GM19438 (cell line): ENCODE data around the gene LANCL2.
"Not testable (repeated sequence)": the region's sequence is repeated elsewhere in the genome, so short reads cannot be mapped to it uniquely, and the experiment has no call there.

ENCODE experiments used
- ATAC-seq: cut with Tn5 transposase; IDR thresholded peaks from one replicate; pipeline ENCODE4 v1.9.1; 2021; ENCODE audit warnings: low read depth; ENCODE audit not compliant: unreplicated experiment

LANCL2 gene

DNA sequence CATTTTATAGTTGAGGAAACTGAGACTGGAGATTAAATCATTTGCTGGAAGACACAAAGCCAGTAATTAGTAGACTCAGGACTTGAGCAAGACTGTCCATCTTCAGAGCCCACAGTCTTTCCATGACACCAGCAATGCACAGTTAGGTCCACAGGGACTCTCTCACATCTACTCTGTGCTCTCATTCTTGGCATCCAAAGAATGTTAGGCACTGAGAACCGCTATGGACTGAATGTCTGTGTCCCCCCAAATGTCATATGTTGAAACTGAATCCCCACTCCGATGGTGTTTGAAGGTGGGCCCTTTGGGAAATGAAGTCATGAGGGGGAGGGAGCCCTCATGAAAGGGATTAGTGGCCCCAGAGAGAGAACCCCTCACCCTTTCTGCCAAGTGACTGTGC, 100.6 kb downstream of the LANCL2 start:
- no peak for ATAC-seq

GRCh38 chr7:55467047-55467593, 102.0 kb downstream of the LANCL2 start:
- ATAC-seq, result no peak

GRCh38 chr7:55468495-55468894, 103.4 kb downstream of the LANCL2 start:
- ATAC-seq, result no peak

GRCh38 chr7:55469271-55469681, 104.1 kb downstream of the LANCL2 start:
- ATAC-seq, result no peak

- ATAC-seq, result no peak
These were observed 104.6 kb downstream of the LANCL2 start for GRCh38 chr7:55469721-55470120.

DNA sequence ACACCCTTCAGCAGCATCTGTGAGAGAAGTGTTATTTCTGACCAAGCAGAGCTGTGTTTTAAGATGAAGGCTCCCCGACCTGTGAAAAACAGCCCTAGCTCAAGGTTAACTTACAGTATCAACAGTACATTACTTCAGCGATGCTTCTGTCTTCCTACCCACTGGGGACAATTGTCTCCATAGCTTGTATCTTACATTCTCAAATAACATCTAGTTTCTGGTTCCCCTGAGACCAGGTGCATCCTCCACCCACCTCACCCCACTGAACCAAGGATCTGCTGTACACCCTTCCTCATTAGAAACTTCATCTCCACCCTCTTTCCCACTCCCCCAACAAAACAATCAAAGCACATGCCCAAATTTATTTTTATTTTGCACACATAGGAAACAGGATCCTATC, 105.1 kb downstream of the LANCL2 start:
- no peak for ATAC-seq

GRCh38 chr7:55471594-55471993, 106.5 kb downstream of the LANCL2 start:
- ATAC-seq, result not testable (repeated sequence)

GRCh38 chr7:55472406-55472805, 107.3 kb downstream of the LANCL2 start:
- ATAC-seq, result not testable (repeated sequence)

DNA sequence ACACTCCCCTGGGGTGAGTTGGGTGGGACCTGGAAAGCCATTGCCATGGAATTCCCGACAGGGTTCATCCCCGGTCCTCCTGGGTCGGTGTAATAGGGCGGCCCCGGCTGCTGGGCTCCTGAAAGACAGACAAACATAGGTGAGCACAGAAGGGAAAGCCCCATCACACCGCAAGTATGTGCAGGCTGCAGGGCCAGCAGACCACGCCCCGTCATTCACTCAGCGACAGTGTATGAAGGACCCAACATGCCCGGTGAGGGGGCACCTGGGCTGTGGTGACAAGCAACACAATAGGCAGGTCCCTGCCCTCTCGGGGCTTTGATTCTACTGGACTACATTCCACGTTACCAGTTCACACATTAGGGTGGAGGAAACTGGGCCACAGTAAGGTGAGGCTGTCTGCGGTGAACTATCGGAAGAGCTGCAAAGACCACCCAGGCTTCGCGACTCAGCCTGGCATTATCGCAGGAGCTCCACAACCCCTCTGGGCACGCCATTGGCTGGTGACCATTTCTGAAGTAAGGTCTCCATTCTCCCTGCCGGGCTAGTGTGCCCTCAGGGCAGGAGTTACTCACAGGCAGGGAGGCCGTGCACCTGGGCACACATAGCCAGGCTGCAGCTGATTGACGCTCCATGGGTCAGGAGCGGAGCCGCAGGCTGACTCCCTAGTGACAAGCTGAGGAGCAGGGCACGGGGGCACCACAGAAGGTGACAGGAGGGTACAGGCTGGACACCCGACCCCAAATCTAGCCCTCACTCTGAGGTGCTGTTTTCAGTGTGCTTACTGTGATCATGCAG, 108.0 kb downstream of the LANCL2 start:
- no peak for ATAC-seq

DNA sequence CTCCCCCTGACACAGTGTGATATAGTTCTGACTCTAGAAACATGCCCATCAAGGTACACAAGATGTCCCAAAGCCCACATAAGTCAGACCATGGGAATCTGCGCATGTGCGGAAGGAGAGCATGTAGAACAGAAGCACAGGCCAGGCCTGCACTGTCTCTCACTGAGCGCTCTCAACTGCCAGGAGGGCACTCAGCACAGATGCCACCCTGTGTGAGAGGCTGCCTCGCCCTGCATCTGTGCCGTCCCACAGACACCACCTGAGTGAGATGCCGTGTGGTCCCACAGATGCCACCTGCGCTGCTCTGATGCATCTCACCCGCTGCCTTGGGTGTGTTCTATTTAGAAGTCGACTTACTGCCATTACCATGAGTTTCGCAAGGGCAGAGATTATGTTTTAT, 108.8 kb downstream of the LANCL2 start:
- ATAC-seq, result no peak

DNA sequence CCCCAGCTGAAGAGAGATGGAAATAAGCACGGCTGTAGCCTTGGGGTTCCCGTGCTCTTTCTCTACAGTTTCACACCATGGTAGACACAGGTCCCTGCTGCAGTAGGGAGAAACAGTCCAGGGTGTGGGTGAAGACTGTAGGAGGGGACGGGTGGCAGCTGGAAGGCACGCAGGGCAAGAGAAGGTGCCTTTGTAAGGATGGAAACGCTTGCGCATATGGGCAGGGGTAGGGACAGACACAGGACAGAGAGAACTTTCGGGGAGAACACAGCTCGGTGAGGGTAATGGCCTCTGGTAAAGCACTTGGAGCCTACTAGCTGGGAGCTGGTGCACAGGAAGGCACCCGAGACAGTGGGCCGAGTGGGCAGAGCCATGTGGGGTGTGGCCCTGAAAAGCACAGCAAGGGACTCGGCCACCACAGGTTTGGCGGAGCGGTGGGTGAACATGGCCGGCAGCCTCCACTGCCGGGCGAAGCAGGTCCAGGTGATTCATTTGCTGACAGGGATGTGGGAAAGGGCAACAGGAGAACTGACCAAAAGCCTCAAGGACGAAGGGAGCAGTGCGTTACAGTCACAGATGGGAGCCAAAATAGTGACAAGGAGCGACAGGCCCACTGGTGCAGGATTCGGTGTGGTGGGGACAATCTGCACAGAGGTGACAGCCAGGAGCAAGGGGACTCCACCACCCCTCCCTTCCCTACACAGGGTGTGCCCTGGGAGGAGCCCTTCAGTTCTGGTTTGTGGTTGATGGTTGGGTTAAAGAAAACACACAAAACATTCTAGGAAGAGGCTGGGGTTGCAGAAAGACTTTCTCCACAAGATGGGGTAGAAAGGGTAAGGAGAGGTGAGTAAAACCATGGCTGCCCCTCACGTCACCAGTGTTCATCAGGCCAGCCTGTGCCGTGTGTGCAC, 110.1 kb downstream of the LANCL2 start:
- ATAC-seq, result no peak

DNA sequence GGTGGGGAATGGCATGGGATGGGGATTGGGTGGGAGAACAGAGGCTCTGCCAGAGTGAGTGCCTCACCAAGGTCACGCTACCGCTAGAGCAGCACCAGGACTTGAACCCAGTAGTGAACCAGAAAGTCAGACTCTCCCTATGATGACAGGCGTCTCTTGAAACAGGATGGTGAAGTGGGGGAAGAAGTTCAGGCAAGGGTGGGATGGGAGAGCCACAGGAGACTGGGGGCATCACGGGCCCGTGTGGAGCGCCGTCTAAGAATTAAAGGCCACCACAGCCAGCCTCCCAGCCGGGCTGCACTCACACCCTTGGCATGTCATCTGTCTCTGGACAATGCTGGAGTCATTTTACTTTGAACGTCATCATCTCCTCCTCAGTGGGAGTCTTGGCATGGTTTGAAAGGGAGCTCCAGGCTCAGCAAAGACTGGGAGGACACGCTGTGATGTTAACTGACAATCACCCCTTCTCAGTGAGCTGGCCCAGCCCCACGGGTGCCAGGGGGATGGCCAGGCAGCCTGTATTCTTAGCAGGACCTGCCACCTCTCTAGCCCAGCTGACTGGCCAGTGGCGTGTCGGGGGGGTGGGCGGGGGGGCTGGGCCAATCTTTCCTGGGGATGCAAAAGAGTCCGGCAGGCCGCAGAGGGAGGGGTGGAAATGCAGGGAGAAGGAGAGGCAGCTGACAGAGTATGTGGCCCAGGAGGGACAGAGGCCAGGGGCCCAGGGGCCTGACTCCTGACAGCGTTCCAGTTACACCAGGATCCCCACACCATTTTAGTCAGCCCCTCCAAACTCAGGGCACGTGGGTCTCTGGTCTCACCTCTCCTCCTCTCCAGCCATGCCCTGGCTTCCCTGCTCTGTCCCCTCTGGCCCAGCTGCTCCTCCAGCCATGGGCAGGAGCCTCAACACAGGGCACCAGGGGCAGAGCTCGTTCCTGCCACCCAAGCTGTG, 111.0 kb downstream of the LANCL2 start:
- no peak for ATAC-seq

GRCh38 chr7:55476852-55477780, 112.0 kb downstream of the LANCL2 start:
- ATAC-seq, result no peak

GRCh38 chr7:55477781-55478374, 112.7 kb downstream of the LANCL2 start:
- no peak for ATAC-seq

GRCh38 chr7:55478700-55479099, 113.6 kb downstream of the LANCL2 start:
- no peak for ATAC-seq

DNA sequence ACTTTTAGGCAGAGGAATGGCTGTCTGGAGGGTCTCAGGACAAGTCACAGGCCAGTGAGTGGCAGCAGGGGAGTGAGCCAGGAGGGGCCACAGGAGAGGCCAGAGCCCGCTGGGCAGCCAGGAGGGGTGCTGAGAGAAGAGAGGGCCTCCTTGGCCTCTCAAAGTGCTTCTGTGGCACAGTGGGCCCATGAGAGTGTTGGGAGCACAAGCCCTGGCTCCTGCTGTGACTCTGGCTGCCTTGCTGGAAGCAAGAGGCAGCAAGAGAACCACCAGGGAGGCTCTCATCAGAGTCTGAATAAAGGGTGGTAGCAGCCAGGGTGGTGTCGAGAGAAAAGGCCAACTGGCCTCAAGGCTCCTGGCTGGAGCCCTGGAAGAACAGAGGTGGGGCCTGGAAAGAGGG, 116.0 kb downstream of the LANCL2 start:
- no peak for ATAC-seq

GRCh38 chr7:55483046-55483445, 117.9 kb downstream of the LANCL2 start:
- no peak for ATAC-seq
